ENCODE results near the gene RPS6KL1. TPM values are rescaled to one million over a fixed set of nuclear protein-coding genes. Genes with fewer than 3 reads are reported as not detected.

Gene RPS6KL1
- total RNA-seq, 1 donor = 0.09 TPM

- no peak within 1 kb of the TSS for H3K4me3 ChIP-seq (ENCODE audit: low read depth, low read length)
- no peak for DNase-seq (ENCODE audit: low read depth)
- TF ChIP-seq CTCF (IDR thresholded peaks at IDR 0.05; ENCODE audit: insufficient read depth, low read length) = no peak
Observed at GRCh38 chr14:74875941-74876913, 46.8 kb downstream of the RPS6KL1 start, which contains the start of gene PROX2. PROX2 (minus strand) TSS chr14:74876145; CDS start chr14:74863834, 12,311 bp downstream.

DNA sequence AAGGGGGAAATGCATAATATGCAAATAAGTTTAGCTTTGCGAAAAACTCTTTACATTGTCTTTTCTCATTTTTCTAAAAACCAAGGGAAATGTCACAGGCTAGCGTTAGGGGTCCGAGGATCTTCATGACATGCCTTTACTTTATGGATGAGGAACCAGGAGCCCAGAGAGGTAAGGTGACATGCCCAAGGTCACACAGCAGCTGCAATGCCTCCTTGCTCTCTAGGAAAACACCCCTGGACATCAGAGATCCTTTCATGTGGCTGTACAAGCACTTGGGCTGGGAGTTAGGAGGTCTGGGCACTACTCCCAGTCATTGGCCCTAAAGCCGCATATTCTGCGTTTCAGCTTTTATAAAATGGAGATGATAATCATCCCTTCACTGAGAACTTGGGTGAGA, 47.9 kb downstream of the RPS6KL1 start:
- TF ChIP-seq CTCF (IDR thresholded peaks at IDR 0.05; ENCODE audit: insufficient read depth, low read length) = no peak
- H3K4me3 ChIP-seq (ENCODE audit: low read depth, low read length) = no peak overlapping the region
- DNase-seq (ENCODE audit: low read depth) = no peak

DNA sequence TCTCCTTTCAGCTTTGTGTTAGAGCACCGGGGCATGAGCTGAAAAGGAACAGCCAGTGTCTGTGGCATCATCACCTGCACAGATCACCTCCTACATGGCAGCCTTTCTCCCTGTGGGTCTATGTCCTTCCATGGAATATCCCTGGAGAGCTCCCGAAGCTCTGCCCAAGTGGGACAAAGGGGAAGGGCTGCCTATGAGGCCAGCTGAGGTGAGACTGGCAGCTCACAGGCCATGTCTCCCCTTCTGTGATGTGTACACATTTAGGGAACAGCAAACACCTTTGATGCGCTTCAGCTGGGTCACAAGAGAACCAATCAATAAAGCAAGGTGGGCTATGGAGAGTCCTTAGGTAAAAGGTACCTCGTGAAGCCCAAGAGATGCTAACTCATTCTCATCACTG, 51.2 kb downstream of the RPS6KL1 start:
- DNase-seq (ENCODE audit: low read depth) = no peak
- TF ChIP-seq CTCF (IDR thresholded peaks at IDR 0.05; ENCODE audit: insufficient read depth, low read length) = no peak
- H3K4me3 ChIP-seq (ENCODE audit: low read depth, low read length) = no peak overlapping the region

DNA sequence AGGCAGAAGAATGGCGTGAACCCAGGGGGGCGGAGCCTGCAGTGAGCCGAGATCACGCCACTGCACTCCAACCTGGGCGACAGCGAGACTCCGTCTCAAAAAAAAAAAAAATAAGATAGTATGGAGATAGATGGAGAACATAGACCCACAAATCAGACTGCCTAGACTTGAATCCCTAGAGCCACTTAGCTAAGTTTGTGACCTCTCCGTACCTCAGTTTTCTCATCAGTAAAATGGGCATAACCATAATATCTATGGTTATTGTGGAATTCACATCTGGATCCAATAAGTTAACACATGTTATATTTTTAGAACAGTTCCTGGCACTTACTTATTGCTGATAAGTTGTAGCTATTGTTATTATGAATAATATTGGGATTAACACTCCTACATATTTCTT, 54.3 kb downstream of the RPS6KL1 start:
- DNase-seq (ENCODE audit: low read depth) = peak; percentile 49
- no peak for TF ChIP-seq CTCF (IDR thresholded peaks at IDR 0.05; ENCODE audit: insufficient read depth, low read length)
- H3K4me3 ChIP-seq (ENCODE audit: low read depth, low read length) = no peak overlapping the region

DNA sequence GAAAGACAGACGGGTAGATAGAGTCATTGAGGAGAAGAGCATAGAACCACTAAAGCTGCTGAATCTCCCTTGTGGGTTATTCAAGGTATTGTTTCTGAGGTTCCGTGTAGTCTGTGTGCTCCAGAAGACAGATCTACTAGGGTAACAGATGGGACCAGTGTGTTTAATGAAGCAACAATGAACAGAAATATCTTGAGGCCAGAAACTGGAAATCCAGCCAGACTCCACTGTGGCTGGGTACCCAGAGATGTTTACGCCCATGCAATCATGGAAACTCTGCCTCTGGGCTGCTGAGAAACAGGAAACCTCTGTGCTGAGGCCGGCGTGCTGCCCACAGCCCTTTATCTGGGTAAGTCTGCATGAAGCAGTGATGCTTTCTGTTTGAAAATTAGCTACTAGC, 55.4 kb downstream of the RPS6KL1 start:
- peak; percentile 90 for DNase-seq (ENCODE audit: low read depth)
- no peak for TF ChIP-seq CTCF (IDR thresholded peaks at IDR 0.05; ENCODE audit: insufficient read depth, low read length)
- no peak overlapping the region for H3K4me3 ChIP-seq (ENCODE audit: low read depth, low read length)

- H3K4me3 ChIP-seq (ENCODE audit: low read depth, low read length) = no peak overlapping the region
- DNase-seq (ENCODE audit: low read depth) = no peak
- TF ChIP-seq CTCF (IDR thresholded peaks at IDR 0.05; ENCODE audit: insufficient read depth, low read length) = no peak
Observed at GRCh38 chr14:74866708-74867389, 56.2 kb downstream of the RPS6KL1 start.
